Measurements from ENCODE around the gene TMEM117.

Gene TMEM117

GRCh38 chr12:43964033-43964432 is 128.2 kb downstream of the TMEM117 start:
- no peak for DNase-seq (ENCODE audit: low read depth in 2 of 2)

- DNase-seq (ENCODE audit: low read depth in 2 of 2), result no peak
These were observed 129.1 kb downstream of the TMEM117 start for GRCh38 chr12:43964961-43965360.

- no peak for DNase-seq (ENCODE audit: low read depth in 2 of 2)
These were observed 130.0 kb downstream of the TMEM117 start for GRCh38 chr12:43965899-43966298.

- no peak for DNase-seq (ENCODE audit: low read depth in 2 of 2)
These were observed 132.9 kb downstream of the TMEM117 start for GRCh38 chr12:43968736-43969135.

- no peak for DNase-seq (ENCODE audit: low read depth in 2 of 2)
These were observed 134.0 kb downstream of the TMEM117 start for GRCh38 chr12:43969882-43970281.

GRCh38 chr12:43973385-43973784 is 137.5 kb downstream of the TMEM117 start:
- DNase-seq (ENCODE audit: low read depth in 2 of 2), result no peak

- DNase-seq (ENCODE audit: low read depth in 2 of 2), result no peak
These were observed 138.1 kb downstream of the TMEM117 start for GRCh38 chr12:43973993-43974392.

- DNase-seq (ENCODE audit: low read depth in 2 of 2), result no peak
These were observed 140.1 kb downstream of the TMEM117 start for GRCh38 chr12:43976027-43976426.

- no peak for DNase-seq (ENCODE audit: low read depth in 2 of 2)
These were observed 142.7 kb downstream of the TMEM117 start for GRCh38 chr12:43978556-43978955.

GRCh38 chr12:43979450-43979849 is 143.6 kb downstream of the TMEM117 start:
- DNase-seq (ENCODE audit: low read depth in 2 of 2), result no peak

GRCh38 chr12:43980627-43981191 is 144.8 kb downstream of the TMEM117 start:
- no peak for DNase-seq (ENCODE audit: low read depth in 2 of 2)

- DNase-seq (ENCODE audit: low read depth in 2 of 2), result no peak
These were observed 145.8 kb downstream of the TMEM117 start for GRCh38 chr12:43981726-43982125.

- no peak for DNase-seq (ENCODE audit: low read depth in 2 of 2)
These were observed 146.7 kb downstream of the TMEM117 start for GRCh38 chr12:43982544-43982943.

- DNase-seq (ENCODE audit: low read depth in 2 of 2), result no peak
These were observed 153.1 kb downstream of the TMEM117 start for GRCh38 chr12:43988838-43989560.

GRCh38 chr12:43992856-43993255 is 157.0 kb downstream of the TMEM117 start:
- DNase-seq (ENCODE audit: low read depth in 2 of 2), result no peak

GRCh38 chr12:44000309-44000952 is 164.6 kb downstream of the TMEM117 start:
- DNase-seq (ENCODE audit: low read depth in 2 of 2), result peak in 1 of 2 donors; percentile 2

- no peak for DNase-seq (ENCODE audit: low read depth in 2 of 2)
These were observed 166.7 kb downstream of the TMEM117 start for GRCh38 chr12:44002607-44003006.

GRCh38 chr12:44003721-44004120 is 167.8 kb downstream of the TMEM117 start:
- DNase-seq (ENCODE audit: low read depth in 2 of 2), result no peak

- no peak for DNase-seq (ENCODE audit: low read depth in 2 of 2)
These were observed 179.6 kb downstream of the TMEM117 start for GRCh38 chr12:44015333-44015941.

- DNase-seq (ENCODE audit: low read depth in 2 of 2), result no peak
These were observed 181.3 kb downstream of the TMEM117 start for GRCh38 chr12:44017216-44017615.

- DNase-seq (ENCODE audit: low read depth in 2 of 2), result no peak
These were observed 183.2 kb downstream of the TMEM117 start for GRCh38 chr12:44019118-44019517.

- DNase-seq (ENCODE audit: low read depth in 2 of 2), result no peak
These were observed 184.7 kb downstream of the TMEM117 start for GRCh38 chr12:44020555-44020954.

Data from stimulated activated CD4-positive, alpha-beta T cell treated with anti-CD3 and anti-CD28 coated beads, Interleukin-1b, Interleukin-23, amount 100 ng/mL, for 4 hours (primary cell).